ENCODE measurements around the gene EP400.
"Not testable (repeated sequence)": the region's sequence is repeated elsewhere in the genome, so short reads cannot be mapped to it uniquely, and the experiment has no call there.

DNA sequence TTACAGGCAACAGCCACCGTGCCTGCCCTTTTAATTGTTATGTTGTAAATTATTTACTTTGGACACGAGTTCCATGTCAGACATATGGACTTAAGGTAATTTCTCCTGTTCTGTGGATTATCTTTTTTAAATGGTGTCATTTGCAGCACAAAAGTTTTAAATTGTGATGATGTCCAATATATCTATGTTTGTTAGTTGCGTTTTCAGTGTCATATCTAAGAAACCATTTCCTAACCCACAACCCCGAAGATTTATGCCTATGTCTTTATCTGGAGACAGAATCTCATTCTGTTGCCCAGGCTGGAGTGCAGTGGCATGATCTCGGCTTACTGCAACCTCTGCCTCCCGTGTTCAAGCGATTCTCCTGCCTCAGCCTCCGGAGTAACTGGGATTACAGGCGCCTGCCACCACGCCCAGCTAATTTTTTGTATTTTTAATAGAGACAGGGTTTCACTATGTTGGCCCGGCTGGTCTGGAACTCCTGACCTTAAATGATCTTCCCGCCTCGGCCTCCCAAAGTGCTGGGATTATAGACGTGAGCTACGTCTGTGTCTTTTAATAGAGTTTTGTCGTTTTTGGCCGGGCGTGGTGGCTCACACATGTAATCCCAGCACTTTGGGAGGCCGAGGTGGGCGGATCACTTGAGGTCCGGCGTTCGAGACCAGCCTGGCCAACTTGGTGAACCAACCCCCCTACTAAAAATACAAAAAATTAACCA lies 870 bp upstream of the EP400 start:
- TF ChIP-seq GATA2 (IDR thresholded peaks at IDR 0.05; ENCODE audit: low read depth, low read length): peak; percentile 28; the same call in 1 of the 2 replicates
- not testable (repeated sequence) for TF ChIP-seq GATA3 (IDR thresholded peaks at IDR 0.05; ENCODE audit: low read depth, low read length)

Measured in SH-SY5Y (cell line).